ENCODE data around the gene FAM222B. TPM values are rescaled to one million over a fixed set of nuclear protein-coding genes. Genes with fewer than 3 reads are reported as not detected.

FAM222B gene
- polyA plus RNA-seq, 2 of the 4 experiments (the other 2 are of a cell fraction): 10.7 to 15.6 TPM

- H3K4me3 ChIP-seq: peak overlapping the region; percentile 73
- ATAC-seq (peak; percentile 57 to 65), DNase-seq (ENCODE audit: low read depth in 1 of 2, low spot score in 1 of 2) (peak in 1 of 2 experiments; percentile 72), FAIRE-seq (peak; percentile 59)
- CTCF ChIA-PET: interaction anchor here (0.6 to 10.6 kb wide), 10 partner anchors 9 to 407 kb away, joined by 3 to 99 read pairs (median 4); partner anchors contain the start of gene DHRS13
- H3K4me2 ChIP-seq: peak overlapping the region; percentile 63
- WGBS (ENCODE audit: missing lambda C conversion rate): 0% methylated on average over 7 of the region's 10 CpGs
- no peak for TF ChIP-seq KDM1A (IDR thresholded peaks at IDR 0.05; ENCODE audit: low read depth)
- peak; percentile 62 for TF ChIP-seq MYC (IDR thresholded peaks at IDR 0.05; ENCODE audit: borderline replicate concordance, low read length)
- TF ChIP-seq CHD2 (IDR thresholded peaks at IDR 0.05; ENCODE audit: low read length, partially characterized antibody): no peak
- TF ChIP-seq ESRRA (IDR thresholded peaks at IDR 0.05; ENCODE audit: borderline replicate concordance, low read length): no peak
- TF ChIP-seq FOXS1 (CRISPR knock-in tag; IDR thresholded peaks at IDR 0.05): no peak
- no peak for TF ChIP-seq CBX2 (IDR thresholded peaks at IDR 0.05; ENCODE audit: borderline replicate concordance, low read depth)
- TF ChIP-seq ZFP36 (IDR thresholded peaks at IDR 0.05; ENCODE audit: borderline replicate concordance, partially characterized antibody): no peak
- TF ChIP-seq, protein P1, sequence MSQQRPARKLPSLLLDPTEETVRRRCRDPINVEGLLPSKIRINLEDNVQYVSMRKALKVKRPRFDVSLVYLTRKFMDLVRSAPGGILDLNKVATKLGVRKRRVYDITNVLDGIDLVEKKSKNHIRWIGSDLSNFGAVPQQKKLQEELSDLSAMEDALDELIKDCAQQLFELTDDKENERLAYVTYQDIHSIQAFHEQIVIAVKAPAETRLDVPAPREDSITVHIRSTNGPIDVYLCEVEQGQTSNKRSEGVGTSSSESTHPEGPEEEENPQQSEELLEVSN (IDR thresholded peaks at IDR 0.05; ENCODE audit: borderline replicate concordance, low read depth): no peak
- peak; percentile 62; the same call in 1 of the 2 replicates for TF ChIP-seq HOXB5 (CRISPR knock-in tag; IDR thresholded peaks at IDR 0.05)
- no peak for TF ChIP-seq RAD21 (conservative IDR thresholded peaks at IDR 0.05 in 1 of 2, IDR thresholded peaks at IDR 0.05 in 1 of 2)
- TF ChIP-seq BCL3 (IDR thresholded peaks at IDR 0.05): no peak
- POLR2A ChIA-PET: interaction anchor here (0.7 to 1.9 kb wide), 5 partner anchors 11 to 49 kb away, joined by 3 to 13 read pairs (median 4); no protein-coding TSS in a partner anchor
- H3K4me1 ChIP-seq: peaks cover 40% of the 10 kb centered on the region
- H3K27ac ChIP-seq: peak overlapping the region; percentile 89 to 94
- H3K9me3 ChIP-seq: no peaks in the 10 kb centered on the region
These were observed 29.7 kb downstream of the FAM222B start for GRCh38 chr17:28812748-28813377.

GRCh38 chr17:28812091-28812747, 30.4 kb downstream of the FAM222B start:
- FAIRE-seq: peak; percentile 54
- POLR2A ChIA-PET: interaction anchor here (0.5 to 1.9 kb wide), 4 partner anchors 30 to 153 kb away, joined by 3 to 10 read pairs (median 4); partner anchors contain the start of gene FAM222B

More at GRCh38 chr17:28812091-28812747, 30.4 kb downstream of the FAM222B start:
- DNase-seq (ENCODE audit: low read depth in 1 of 2, low spot score in 1 of 2) (peak; percentile 97 to 100), ATAC-seq (peak; percentile 97 to 98)
- Histone ChIP-seq H3K27ac (peak overlapping the region; percentile 89 to 94), H3K4me2 (peak overlapping the region; percentile 90), H3K9me3 (no peaks in the 10 kb centered on the region), H3K4me1 (peaks cover 46% of the 10 kb centered on the region), H3K4me3 (peak overlapping the region; percentile 73)
- no peak for TF ChIP-seq POLR2AphosphoS2 (conservative IDR thresholded peaks at IDR 0.05; ENCODE audit: low read length)
- no peak for TF ChIP-seq JUNB (IDR thresholded peaks at IDR 0.05)
- TF ChIP-seq PBX3 (IDR thresholded peaks at IDR 0.05): peak; percentile 98
- TF ChIP-seq JUN (IDR thresholded peaks at IDR 0.05): peak; percentile 48 to 62; a peak in 2 of 5 replicates
- TF ChIP-seq MYC (IDR thresholded peaks at IDR 0.05; ENCODE audit: borderline replicate concordance, low read length): no peak
- peak; percentile 54 for TF ChIP-seq POLR2A (IDR thresholded peaks at IDR 0.05; ENCODE audit: low read length)
- peak; percentile 97; the same call in 1 of the 2 replicates for TF ChIP-seq MAZ (IDR thresholded peaks at IDR 0.05; ENCODE audit: borderline replicate concordance, low read depth, low read length)
- TF ChIP-seq CHD2 (IDR thresholded peaks at IDR 0.05; ENCODE audit: low read length, partially characterized antibody): peak; percentile 33
- no peak for TF ChIP-seq ZSCAN20 (CRISPR knock-in tag; IDR thresholded peaks at IDR 0.05)
- TF ChIP-seq HDAC2 (IDR thresholded peaks at IDR 0.05): no peak
- no peak for TF ChIP-seq ZNF302 (CRISPR knock-in tag; IDR thresholded peaks at IDR 0.05)
- TF ChIP-seq PHF8 (IDR thresholded peaks at IDR 0.05; ENCODE audit: borderline replicate concordance, low read depth): peak; percentile 61; the same call in 1 of the 2 replicates
- under 1% methylated on average over 28 of the region's 47 CpGs for WGBS (ENCODE audit: missing lambda C conversion rate)
- CTCF ChIA-PET: interaction anchor here (0.6 to 10.6 kb wide), 12 partner anchors 11 to 105 kb away, joined by 3 to 99 read pairs (median 6); partner anchors contain the start of gene DHRS13

Data from A549 (cell line).